Pancreas (tissue), 10 donors: ENCODE results near the gene ARHGAP36. TPM values are rescaled to one million over a fixed set of nuclear protein-coding genes. Genes with fewer than 3 reads are reported as not detected.

Experiments
- ATAC-seq, 4 donors: fragments of 200-7000 bp; cut with Tn5 transposase; one replicate each; pipeline versions ENCODE4 v1.8.0 to v1.9.1; 2020; ENCODE audit warnings: mild to moderate bottlenecking in 4 of 4, moderate library complexity in 4 of 4
- DNase-seq, 6 donors: peaks; one replicate each; pipeline ENCODE4 v3.0.0-alpha.2; 2020
- FAIRE-seq: peaks from 2 replicates; lab custom pipeline; 2012; peaks lifted over from hg19 to GRCh38; lab: Jason Lieb, UNC
- H3K27ac ChIP-seq, 4 donors: fragments of 200-600 bp; sonication (generic); 1 replicate in 3 of 4; 2 replicates in 1 of 4; pipeline versions ENCODE4 v1.5.0 to v1.8.0; 2020
- H3K27me3 ChIP-seq, 4 donors: fragments of 200-600 bp; one replicate each; pipeline ENCODE4 v1.8.0; 2021
- H3K36me3 ChIP-seq, 3 donors: fragments of 200-600 bp; sonication (generic) in 1 of 3; one replicate each; pipeline versions ENCODE4 v1.5.0 to v1.8.0; 2020 to 2021
- H3K4me1 ChIP-seq, 3 donors: fragments of 200-600 bp; one replicate each; pipeline ENCODE4 v1.8.0; 2021
- H3K4me3 ChIP-seq, 4 donors: fragments of 200-600 bp; sonication (generic) in 2 of 4; one replicate each; pipeline versions ENCODE4 v1.5.0 to v1.8.0; 2020 to 2021
- H3K9me3 ChIP-seq, 4 donors: fragments of 200-600 bp; one replicate each; pipeline ENCODE4 v1.8.0; 2021
- WGBS, 2 donors: extraction: QIAGEN DNeasy Blood & Tissue Kit; methylation state at CpG; one replicate each; pipeline ENCODE4 v1.1.7; 2013; 5-methylcytosine and 5-hydroxymethylcytosine counted together
- intact Hi-C, 3 donors: fragments of 100-400 bp; cut with DNase I; formaldehyde crosslinking; loops; one replicate each; pipeline versions ENCODE4 v1.11.1 to v1.14.2; 2022
- polyA plus RNA-seq, 2 donors: library from polyadenylated mRNA; stranded (reverse); fragments of 200-250 nt; gene quantifications; one replicate each; pipeline ENCODE4 v1.2.3, GENCODE V29; 2013
- total RNA-seq, 6 donors: library from RNA; stranded (reverse); fragmentation: NEBNext Ultra II Directional in 4 of 6; extraction: Animal tissue kit (Norgen Biotek cat#: 25700) in 4 of 6; gene quantifications; one replicate each; pipeline versions ENCODE4 v1.2.1 to v1.2.4, GENCODE V29; 2021 to 2023
- TF ChIP-seq, protein P1 (sequence below), 4 donors: fragments of 200-600 bp; sonication (generic) in 3 of 4; IDR thresholded peaks; one replicate each; pipeline versions ENCODE4 v1.5.0 to v1.8.0; 2021; ENCODE audit warnings: antibody characterized with exemption in 4 of 4
- donor health status: healthy with polysubstance abuse.
- donor health status: DM: no; HTN: no; CAD: no; lungs with moderate emphysema.
- donor health status: DM: no; HTN: no; CAD: no.
- donor health status: control.
- donor health status: control.
- donor health status: Bipolar disorder and iron deficiency.
- donor health status: DM: yes; HTN: yes; CAD: no.
- donor health status: DM: no; HTN: no; CAD: no.
- donor health status: DM: no; HTN: no; CAD: no.
- donor health status: DM: yes; HTN: yes; CAD: no.

ARHGAP36 gene
- total and polyA plus RNA-seq, 8 donors: not detected

DNA sequence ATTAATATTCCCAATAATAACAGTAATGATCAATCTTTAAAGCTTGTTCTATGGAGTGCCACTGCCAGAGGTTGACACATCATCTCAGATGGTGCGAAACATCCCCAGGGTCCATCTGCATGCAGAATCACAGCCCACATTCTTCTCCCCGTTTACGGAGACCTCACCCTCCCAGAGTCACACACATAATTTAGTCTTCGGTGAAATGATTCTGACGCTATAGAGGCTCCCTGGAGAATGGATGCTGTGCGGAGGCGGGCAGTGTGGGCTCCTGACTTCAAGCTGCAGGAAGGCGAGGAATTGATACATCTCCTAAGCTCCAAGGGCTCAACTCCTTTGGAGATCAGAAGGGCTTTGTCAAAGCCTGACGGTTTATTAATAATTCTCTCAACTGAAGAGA lies 11.0 kb upstream of the ARHGAP36 start:
- Histone ChIP-seq H3K36me3 (no peaks in the 10 kb centered on the region), H3K4me3 (no peak overlapping the region), H3K9me3 (no peaks in the 10 kb centered on the region), H3K4me1 (no peaks in the 10 kb centered on the region), H3K27me3 (peaks cover 0 to 8% (median 0%) of the 10 kb centered on the region in 4 donors), H3K27ac (no peak overlapping the region)
- WGBS, 2 donors: 55 to 61% methylated on average over 9 of the region's 9 CpGs
- ATAC-seq (no peak), FAIRE-seq (no peak), DNase-seq (no peak)
- TF ChIP-seq, protein P1, sequence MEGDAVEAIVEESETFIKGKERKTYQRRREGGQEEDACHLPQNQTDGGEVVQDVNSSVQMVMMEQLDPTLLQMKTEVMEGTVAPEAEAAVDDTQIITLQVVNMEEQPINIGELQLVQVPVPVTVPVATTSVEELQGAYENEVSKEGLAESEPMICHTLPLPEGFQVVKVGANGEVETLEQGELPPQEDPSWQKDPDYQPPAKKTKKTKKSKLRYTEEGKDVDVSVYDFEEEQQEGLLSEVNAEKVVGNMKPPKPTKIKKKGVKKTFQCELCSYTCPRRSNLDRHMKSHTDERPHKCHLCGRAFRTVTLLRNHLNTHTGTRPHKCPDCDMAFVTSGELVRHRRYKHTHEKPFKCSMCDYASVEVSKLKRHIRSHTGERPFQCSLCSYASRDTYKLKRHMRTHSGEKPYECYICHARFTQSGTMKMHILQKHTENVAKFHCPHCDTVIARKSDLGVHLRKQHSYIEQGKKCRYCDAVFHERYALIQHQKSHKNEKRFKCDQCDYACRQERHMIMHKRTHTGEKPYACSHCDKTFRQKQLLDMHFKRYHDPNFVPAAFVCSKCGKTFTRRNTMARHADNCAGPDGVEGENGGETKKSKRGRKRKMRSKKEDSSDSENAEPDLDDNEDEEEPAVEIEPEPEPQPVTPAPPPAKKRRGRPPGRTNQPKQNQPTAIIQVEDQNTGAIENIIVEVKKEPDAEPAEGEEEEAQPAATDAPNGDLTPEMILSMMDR (IDR thresholded peaks at IDR 0.05): no peak
- intact Hi-C loops: no loop called here

DNA sequence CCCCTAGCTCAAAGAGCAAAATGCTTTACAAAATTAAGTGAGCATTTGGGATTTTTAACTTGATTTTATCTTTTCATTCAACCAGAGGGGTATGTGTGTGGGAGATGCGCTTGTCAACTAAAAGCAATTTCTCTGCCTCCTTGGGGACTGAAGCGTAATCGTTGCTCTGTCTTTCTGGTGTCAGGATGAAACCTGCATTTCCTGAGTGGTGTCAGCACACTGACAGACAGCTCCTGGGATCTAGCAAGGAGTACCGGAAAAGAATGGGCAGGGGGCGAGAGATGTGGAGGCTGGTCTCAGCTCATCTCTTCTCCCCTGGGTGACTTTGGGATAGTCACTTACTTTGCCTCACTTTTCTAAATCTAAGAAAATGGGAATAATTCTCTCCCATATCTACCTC lies 5.1 kb upstream of the ARHGAP36 start:
- TF ChIP-seq, protein P1 (IDR thresholded peaks at IDR 0.05): no peak
- H3K4me1 ChIP-seq: no peaks in the 10 kb centered on the region
- H3K9me3 ChIP-seq: no peaks in the 10 kb centered on the region
- FAIRE-seq (no peak), DNase-seq (no peak), ATAC-seq (no peak)
- peaks cover 0 to 13% (median 0%) of the 10 kb centered on the region in 4 donors for H3K27me3 ChIP-seq
- no peak overlapping the region for H3K27ac ChIP-seq
- 68 to 77% methylated on average over 5 of the region's 5 CpGs for WGBS, 2 donors
- intact Hi-C loops: no loop called here
- H3K36me3 ChIP-seq: no peaks in the 10 kb centered on the region
- no peak overlapping the region for H3K4me3 ChIP-seq

DNA sequence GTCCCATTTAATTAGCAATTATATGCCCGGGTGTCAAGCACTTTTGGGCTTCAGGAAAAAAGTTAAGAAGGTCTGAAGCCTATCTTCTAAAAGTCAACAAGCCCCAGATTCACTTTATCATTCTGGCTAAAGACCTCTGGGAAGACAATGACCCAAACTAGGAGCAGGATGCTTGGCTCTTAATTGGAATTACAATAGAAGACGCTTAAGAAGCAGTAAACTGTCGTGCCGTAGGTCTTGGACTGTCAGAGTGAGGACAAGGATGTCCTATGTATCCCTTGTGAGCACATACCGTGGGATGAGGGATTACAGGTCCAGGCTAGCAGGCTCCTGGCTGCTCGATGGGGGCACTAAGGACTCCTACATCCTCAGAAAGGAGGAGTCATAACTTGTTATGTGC lies 3.2 kb upstream of the ARHGAP36 start:
- H3K4me1 ChIP-seq: no peaks in the 10 kb centered on the region
- no peaks in the 10 kb centered on the region for H3K36me3 ChIP-seq
- ATAC-seq: no peak
- TF ChIP-seq, protein P1 (IDR thresholded peaks at IDR 0.05): no peak
- H3K27me3 ChIP-seq: peaks cover 0 to 16% (median 0%) of the 10 kb centered on the region in 4 donors
- no peaks in the 10 kb centered on the region for H3K9me3 ChIP-seq
- FAIRE-seq: no peak
- no peak overlapping the region for H3K27ac ChIP-seq
- WGBS, 2 donors: 41 to 43% methylated on average over 6 of the region's 6 CpGs
- no peak for DNase-seq
- H3K4me3 ChIP-seq: no peak overlapping the region
- intact Hi-C loops: no loop called here

DNA sequence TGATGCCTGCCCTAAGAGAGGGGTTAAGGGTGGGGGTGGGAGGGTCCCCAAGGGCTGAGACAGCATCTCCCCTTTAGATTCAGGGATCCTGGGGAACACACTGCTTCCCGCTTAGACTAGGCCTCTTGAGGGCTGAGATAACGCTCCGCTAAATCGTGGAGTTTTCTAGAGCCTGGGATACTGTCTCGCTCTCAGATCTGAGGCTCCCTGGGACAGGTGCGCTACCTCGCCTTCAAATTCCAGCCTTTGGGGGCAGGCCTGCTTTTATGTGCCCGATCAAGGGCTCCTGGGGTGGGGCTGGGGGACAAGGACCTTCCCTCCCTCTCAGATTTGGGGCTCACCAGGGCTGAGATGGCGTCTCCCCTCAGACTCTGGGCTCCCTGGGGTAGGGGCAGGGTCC lies 440 bp upstream of the ARHGAP36 start:
- DNase-seq: no peak
- intact Hi-C loops: no loop called here
- Histone ChIP-seq H3K4me1 (no peaks in the 10 kb centered on the region), H3K9me3 (no peaks in the 10 kb centered on the region), H3K27me3 (peaks cover 0 to 16% (median 0%) of the 10 kb centered on the region in 4 donors), H3K4me3 (no peak overlapping the region), H3K36me3 (no peaks in the 10 kb centered on the region), H3K27ac (no peak overlapping the region)
- TF ChIP-seq, protein P1 (IDR thresholded peaks at IDR 0.05): no peak
- WGBS, 2 donors: 49 to 54% methylated on average over 9 of the region's 9 CpGs
- no peak for ATAC-seq
- FAIRE-seq: no peak

DNA sequence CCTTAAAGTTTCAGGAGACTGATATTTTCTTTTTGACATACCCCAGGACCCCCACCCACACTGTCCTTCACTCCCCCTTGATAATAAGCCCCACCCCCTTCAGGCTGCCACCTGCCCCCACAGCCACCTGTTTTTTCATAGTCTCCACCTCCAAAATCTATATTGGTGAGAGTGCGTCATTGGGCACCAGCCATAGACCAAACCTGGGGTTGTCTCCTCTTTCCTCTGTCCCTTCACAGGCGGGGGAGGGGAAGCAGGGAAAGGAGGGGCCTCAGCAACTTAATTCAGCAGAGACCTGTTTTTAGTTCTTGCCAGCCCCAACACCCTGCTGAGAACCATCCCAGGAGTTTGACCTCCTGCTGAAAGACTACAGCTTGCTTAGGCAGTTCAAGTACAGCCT lies 1.1 kb downstream of the ARHGAP36 start:
- 56 to 84% methylated on average over 1 to 2 of the region's 2 CpGs for WGBS, 2 donors
- intact Hi-C loops: no loop called here
- Histone ChIP-seq H3K27me3 (peaks cover 0 to 18% (median 0%) of the 10 kb centered on the region in 4 donors), H3K4me1 (no peaks in the 10 kb centered on the region), H3K9me3 (no peaks in the 10 kb centered on the region), H3K4me3 (no peak overlapping the region), H3K36me3 (no peaks in the 10 kb centered on the region), H3K27ac (no peak overlapping the region)
- FAIRE-seq (no peak), DNase-seq (no peak), ATAC-seq (no peak)
- TF ChIP-seq, protein P1 (IDR thresholded peaks at IDR 0.05): no peak
